Endothelial cell (in vitro differentiated cells): ENCODE data around the gene TMEM81. TPM values are rescaled to one million over a fixed set of nuclear protein-coding genes. Genes with fewer than 3 reads are reported as not detected.

ENCODE experiments used
- DNase-seq: peaks from one replicate; pipeline ENCODE4 v3.0.0; 2021; ENCODE audit warnings: low spot score
- H3K27ac Mint-ChIP-seq: one replicate; pipeline ENCODE4 v1.8.0; 2021; ENCODE audit warnings: mixed read lengths, inconsistent platforms; ENCODE audit not compliant: unreplicated experiment
- H3K27me3 Mint-ChIP-seq: one replicate; pipeline ENCODE4 v1.8.0; 2021; ENCODE audit warnings: mild to moderate bottlenecking, moderate library complexity, mixed read lengths, inconsistent platforms; ENCODE audit not compliant: unreplicated experiment
- H3K36me3 Mint-ChIP-seq: one replicate; pipeline ENCODE4 v1.8.0; 2021; ENCODE audit warnings: mild to moderate bottlenecking, low read depth, mixed read lengths, inconsistent platforms; ENCODE audit not compliant: unreplicated experiment
- H3K4me1 Mint-ChIP-seq: one replicate; pipeline ENCODE4 v1.8.0; 2021; ENCODE audit warnings: mild to moderate bottlenecking, mixed read lengths, inconsistent platforms; ENCODE audit not compliant: unreplicated experiment
- H3K4me3 Mint-ChIP-seq: one replicate; pipeline ENCODE4 v1.8.0; 2021; ENCODE audit warnings: mild to moderate bottlenecking, mixed read lengths, inconsistent platforms; ENCODE audit not compliant: unreplicated experiment
- H3K9me3 Mint-ChIP-seq: one replicate; pipeline ENCODE4 v1.8.0; 2021; ENCODE audit warnings: mixed read lengths, inconsistent platforms; ENCODE audit not compliant: unreplicated experiment
- total RNA-seq: library from RNA; stranded (reverse); fragmentation: NEBNext Ultra II Directional; extraction: Animal tissue kit (Norgen Biotek cat#: 25700); gene quantifications from one replicate; pipeline ENCODE4 v1.2.1, GENCODE V29; 2021; ENCODE audit not compliant: unreplicated experiment
- TF ChIP-seq, protein P1 (sequence below): fragments of 200-600 bp; sonication (generic); IDR thresholded peaks from one replicate; pipeline ENCODE4 v1.5.0; 2021; ENCODE audit warnings: antibody characterized with exemption; ENCODE audit not compliant: unreplicated experiment

Gene TMEM81
- total RNA-seq, 1 donor from 2014 or later = 3.7 TPM

DNA sequence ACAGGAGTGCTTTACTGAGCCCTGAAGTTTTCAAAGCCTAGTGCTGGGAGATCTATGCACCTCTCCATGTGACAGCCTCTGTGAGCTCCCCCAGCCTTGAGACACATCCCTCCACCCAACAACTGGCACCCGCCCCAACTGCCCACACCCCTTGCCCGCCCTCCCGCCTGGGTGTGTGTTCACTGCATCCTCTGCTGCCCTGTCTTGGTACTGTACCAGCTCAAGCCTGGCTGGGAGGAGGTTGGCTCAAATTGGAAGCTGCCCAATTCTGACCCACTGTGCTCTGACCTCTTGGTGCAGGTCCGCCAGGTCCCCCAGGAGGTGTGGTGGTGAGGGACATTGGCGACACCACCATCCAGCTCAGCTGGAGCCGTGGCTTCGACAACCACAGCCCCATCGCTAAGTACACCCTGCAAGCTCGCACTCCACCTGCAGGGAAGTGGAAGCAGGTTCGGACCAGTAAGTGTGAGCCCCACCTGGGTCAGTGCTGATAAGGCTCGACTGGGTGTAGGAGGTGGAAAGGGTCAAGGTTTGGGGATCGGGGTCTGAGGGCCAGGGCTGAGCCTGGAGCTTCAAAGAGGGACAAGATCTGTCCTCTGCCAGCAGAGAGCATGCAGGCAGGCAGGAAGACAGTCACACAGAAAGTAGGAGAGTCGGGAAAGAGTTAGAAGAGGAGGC lies 18.0 kb downstream of the TMEM81 start:
- Mint-ChIP-seq H3K36me3 (no peaks in the 10 kb centered on the region), H3K27ac (no peak overlapping the region), H3K4me3 (no peak overlapping the region), H3K9me3 (no peaks in the 10 kb centered on the region), H3K4me1 (no peaks in the 10 kb centered on the region), H3K27me3 (peaks cover 9% of the 10 kb centered on the region)
- DNase-seq = no peak
- TF ChIP-seq, protein P1, sequence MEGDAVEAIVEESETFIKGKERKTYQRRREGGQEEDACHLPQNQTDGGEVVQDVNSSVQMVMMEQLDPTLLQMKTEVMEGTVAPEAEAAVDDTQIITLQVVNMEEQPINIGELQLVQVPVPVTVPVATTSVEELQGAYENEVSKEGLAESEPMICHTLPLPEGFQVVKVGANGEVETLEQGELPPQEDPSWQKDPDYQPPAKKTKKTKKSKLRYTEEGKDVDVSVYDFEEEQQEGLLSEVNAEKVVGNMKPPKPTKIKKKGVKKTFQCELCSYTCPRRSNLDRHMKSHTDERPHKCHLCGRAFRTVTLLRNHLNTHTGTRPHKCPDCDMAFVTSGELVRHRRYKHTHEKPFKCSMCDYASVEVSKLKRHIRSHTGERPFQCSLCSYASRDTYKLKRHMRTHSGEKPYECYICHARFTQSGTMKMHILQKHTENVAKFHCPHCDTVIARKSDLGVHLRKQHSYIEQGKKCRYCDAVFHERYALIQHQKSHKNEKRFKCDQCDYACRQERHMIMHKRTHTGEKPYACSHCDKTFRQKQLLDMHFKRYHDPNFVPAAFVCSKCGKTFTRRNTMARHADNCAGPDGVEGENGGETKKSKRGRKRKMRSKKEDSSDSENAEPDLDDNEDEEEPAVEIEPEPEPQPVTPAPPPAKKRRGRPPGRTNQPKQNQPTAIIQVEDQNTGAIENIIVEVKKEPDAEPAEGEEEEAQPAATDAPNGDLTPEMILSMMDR = no peak

GRCh38 chr1:205065666-205066065 lies 18.6 kb downstream of the TMEM81 start:
- Mint-ChIP-seq H3K4me1 (no peaks in the 10 kb centered on the region), H3K27ac (no peak overlapping the region), H3K9me3 (no peaks in the 10 kb centered on the region), H3K27me3 (peaks cover 7% of the 10 kb centered on the region), H3K36me3 (no peaks in the 10 kb centered on the region), H3K4me3 (no peak overlapping the region)
- DNase-seq = no peak
- TF ChIP-seq, protein P1 = no peak

DNA sequence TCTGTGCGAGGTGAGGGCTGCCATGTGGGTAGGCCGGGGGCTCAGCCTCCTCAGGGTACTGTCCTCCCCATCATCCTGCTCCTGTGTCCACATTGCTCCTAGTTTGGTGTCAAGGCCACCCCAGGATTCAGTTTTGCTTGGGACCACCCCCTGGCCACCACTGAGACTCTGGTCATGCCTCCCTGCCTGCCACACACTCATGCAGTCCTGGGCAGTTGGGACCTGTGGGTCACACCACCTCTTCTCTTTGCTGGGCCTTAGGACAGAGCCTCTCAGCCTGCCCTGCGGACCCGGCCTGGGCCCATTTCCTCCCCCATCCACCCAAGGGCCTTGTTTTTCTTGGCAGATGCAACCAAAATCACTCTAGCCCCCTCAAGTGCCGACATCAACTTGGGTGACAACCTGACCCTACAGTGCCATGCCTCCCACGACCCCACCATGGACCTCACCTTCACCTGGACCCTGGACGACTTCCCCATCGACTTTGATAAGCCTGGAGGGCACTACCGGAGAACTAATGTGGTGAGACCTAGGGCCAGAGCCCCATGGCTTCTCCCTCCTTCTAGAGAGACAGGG lies 19.4 kb downstream of the TMEM81 start:
- Mint-ChIP-seq H3K4me1 (no peaks in the 10 kb centered on the region), H3K36me3 (no peaks in the 10 kb centered on the region), H3K27ac (no peak overlapping the region), H3K4me3 (no peak overlapping the region), H3K27me3 (peaks cover 9% of the 10 kb centered on the region), H3K9me3 (no peaks in the 10 kb centered on the region)
- TF ChIP-seq, protein P1 = no peak
- no peak for DNase-seq

- H3K9me3 Mint-ChIP-seq = no peaks in the 10 kb centered on the region
- no peaks in the 10 kb centered on the region for H3K4me1 Mint-ChIP-seq
- no peak overlapping the region for H3K4me3 Mint-ChIP-seq
- peaks cover 9% of the 10 kb centered on the region for H3K27me3 Mint-ChIP-seq
- no peak overlapping the region for H3K27ac Mint-ChIP-seq
- H3K36me3 Mint-ChIP-seq = no peaks in the 10 kb centered on the region
- DNase-seq = no peak
- TF ChIP-seq, protein P1 = no peak
Observed at GRCh38 chr1:205064301-205064700, 20.0 kb downstream of the TMEM81 start.

GRCh38 chr1:205062895-205063294 lies 21.4 kb downstream of the TMEM81 start:
- Mint-ChIP-seq H3K36me3 (no peaks in the 10 kb centered on the region), H3K9me3 (no peaks in the 10 kb centered on the region)

More at GRCh38 chr1:205062895-205063294, 21.4 kb downstream of the TMEM81 start:
- no peak for DNase-seq
- H3K4me1 Mint-ChIP-seq = no peaks in the 10 kb centered on the region
- H3K27ac Mint-ChIP-seq = no peak overlapping the region
- peaks cover 9% of the 10 kb centered on the region for H3K27me3 Mint-ChIP-seq
- TF ChIP-seq, protein P1 = no peak
- no peak overlapping the region for H3K4me3 Mint-ChIP-seq
